Cardiac fibroblast (primary cell): Measurements from ENCODE around the gene KLHL8.

Experiments
- DNase-seq, 2 donors: peaks; one replicate each; pipeline versions ENCODE4 v3.0.0 to v3.0.0-alpha.2; 2010; ENCODE audit warnings: low read depth in 2 of 2
- H3K4me3 ChIP-seq, 2 donors: replicated peaks in 1 of 2; 1 replicate in 1 of 2; 2 replicates in 1 of 2; pipeline ENCODE4 v1.5.1; 2011; ENCODE audit warnings: low read depth in 2 of 2, low read length in 2 of 2, mild to moderate bottlenecking in 2 of 2, moderate library complexity in 1 of 2
- TF ChIP-seq, protein P1 (sequence below): IDR thresholded peaks from one replicate; pipeline ENCODE4 v1.5.1; 2011; ENCODE audit warnings: low read depth, mild to moderate bottlenecking, low read length, inconsistent platforms

KLHL8 gene

GRCh38 chr4:87220094-87220822 is at the start of gene KLHL8:
Gene KLHL8 (minus strand): TSS chr4:87220618. CDS start chr4:87195539, 25,079 bp downstream.
- DNase-seq, result peak; percentile 83 to 91
- H3K4me3 ChIP-seq, result peak within 1 kb of the TSS; percentile 99
- TF ChIP-seq, protein P1, sequence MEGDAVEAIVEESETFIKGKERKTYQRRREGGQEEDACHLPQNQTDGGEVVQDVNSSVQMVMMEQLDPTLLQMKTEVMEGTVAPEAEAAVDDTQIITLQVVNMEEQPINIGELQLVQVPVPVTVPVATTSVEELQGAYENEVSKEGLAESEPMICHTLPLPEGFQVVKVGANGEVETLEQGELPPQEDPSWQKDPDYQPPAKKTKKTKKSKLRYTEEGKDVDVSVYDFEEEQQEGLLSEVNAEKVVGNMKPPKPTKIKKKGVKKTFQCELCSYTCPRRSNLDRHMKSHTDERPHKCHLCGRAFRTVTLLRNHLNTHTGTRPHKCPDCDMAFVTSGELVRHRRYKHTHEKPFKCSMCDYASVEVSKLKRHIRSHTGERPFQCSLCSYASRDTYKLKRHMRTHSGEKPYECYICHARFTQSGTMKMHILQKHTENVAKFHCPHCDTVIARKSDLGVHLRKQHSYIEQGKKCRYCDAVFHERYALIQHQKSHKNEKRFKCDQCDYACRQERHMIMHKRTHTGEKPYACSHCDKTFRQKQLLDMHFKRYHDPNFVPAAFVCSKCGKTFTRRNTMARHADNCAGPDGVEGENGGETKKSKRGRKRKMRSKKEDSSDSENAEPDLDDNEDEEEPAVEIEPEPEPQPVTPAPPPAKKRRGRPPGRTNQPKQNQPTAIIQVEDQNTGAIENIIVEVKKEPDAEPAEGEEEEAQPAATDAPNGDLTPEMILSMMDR, result peak; percentile 25

- TF ChIP-seq, protein P1, result peak; percentile 67
- DNase-seq, result peak; percentile 72 to 79
- H3K4me3 ChIP-seq, result no peak overlapping the region
These were observed 49.7 kb upstream of the KLHL8 start for GRCh38 chr4:87270144-87270543.

- DNase-seq, result no peak
- H3K4me3 ChIP-seq, result no peak overlapping the region
- TF ChIP-seq, protein P1, result no peak
These were observed 48.0 kb upstream of the KLHL8 start for GRCh38 chr4:87268411-87268810.

- no peak for DNase-seq
- H3K4me3 ChIP-seq, result no peak overlapping the region
- TF ChIP-seq, protein P1, result no peak
These were observed 46.6 kb upstream of the KLHL8 start for GRCh38 chr4:87266986-87267385.

DNA sequence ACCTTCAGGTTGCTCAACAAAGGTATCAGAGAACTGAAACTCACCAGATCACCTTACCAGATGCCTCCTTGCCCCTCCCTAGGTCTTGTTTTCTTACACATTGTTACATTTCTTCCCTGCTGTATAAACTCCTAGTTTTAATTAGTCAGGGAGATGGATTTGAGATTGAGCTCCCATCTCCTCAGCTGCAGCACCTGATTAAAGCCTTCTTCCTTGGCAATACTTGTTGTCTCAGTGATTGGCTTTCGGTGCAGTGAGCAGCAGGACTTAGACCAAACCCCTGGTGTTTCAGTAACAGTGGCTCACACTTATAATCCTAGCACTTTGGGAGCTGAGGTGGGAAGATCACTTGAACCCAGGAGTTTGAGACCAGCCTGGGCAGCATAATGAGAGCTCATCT is 42.5 kb upstream of the KLHL8 start:
- DNase-seq, result no peak
- TF ChIP-seq, protein P1, result no peak
- no peak overlapping the region for H3K4me3 ChIP-seq

GRCh38 chr4:87260477-87260876 is 40.1 kb upstream of the KLHL8 start:
- TF ChIP-seq, protein P1, result no peak
- no peak for DNase-seq
- H3K4me3 ChIP-seq, result no peak overlapping the region

DNA sequence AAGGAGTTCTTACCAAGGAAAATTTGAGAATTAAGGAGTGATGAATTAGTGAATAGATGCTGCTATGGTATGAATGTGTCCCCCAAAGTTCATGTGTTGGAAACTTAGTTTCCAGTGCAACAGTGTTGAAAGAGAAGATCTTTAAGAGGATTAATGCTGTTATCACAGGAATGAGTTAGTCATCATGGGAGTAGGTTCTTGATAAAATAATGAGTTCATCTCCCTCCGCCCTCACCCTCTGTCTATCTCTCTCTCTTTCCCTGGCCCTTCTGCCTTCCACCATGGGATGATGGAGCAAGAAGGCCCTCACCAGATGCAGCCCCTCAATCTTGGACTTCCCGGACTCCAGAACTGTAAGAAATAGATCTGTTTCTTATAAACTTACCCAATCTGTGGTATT is 38.3 kb upstream of the KLHL8 start:
- DNase-seq, result no peak
- no peak overlapping the region for H3K4me3 ChIP-seq
- TF ChIP-seq, protein P1, result no peak
